ENCODE results near the gene SMIM45.

Gene SMIM45

GRCh38 chr22:42001706-42002105, 49.8 kb downstream of the SMIM45 start:
- TF ChIP-seq FOXM1 (IDR thresholded peaks at IDR 0.05; ENCODE audit: borderline replicate concordance, low read depth) (no peak), RAD21 (IDR thresholded peaks at IDR 0.05; ENCODE audit: low read depth) (no peak), NFIC (IDR thresholded peaks at IDR 0.05) (no peak), TEAD4 (IDR thresholded peaks at IDR 0.05) (no peak)
- TF ChIP-seq, protein P1, sequence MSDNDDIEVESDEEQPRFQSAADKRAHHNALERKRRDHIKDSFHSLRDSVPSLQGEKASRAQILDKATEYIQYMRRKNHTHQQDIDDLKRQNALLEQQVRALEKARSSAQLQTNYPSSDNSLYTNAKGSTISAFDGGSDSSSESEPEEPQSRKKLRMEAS (IDR thresholded peaks at IDR 0.05) = no peak

DNA sequence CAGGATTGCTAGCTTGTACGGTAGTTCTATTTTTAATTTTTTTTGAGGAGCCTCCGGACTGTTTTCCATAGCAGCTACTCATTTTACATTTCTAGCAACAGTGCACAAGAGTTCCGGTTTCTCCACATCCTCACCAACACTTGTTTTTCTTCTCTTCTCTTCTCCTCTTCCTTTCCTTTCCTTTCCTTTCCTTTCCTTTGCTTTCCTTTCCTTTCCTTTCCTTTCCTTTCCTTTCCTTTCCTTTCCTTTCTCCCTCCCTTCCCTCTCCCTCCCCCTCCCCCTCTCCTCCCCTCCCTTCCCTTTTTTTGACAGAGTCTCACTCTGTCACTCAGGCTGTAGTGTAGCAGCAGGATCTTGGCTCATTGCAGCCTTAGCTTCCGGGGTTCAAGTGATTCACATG, 56.0 kb downstream of the SMIM45 start:
- TF ChIP-seq USF1 (IDR thresholded peaks at IDR 0.05) (no peak), YY1 (IDR thresholded peaks at IDR 0.05; ENCODE audit: low read depth) (no peak), EGR1 (IDR thresholded peaks at IDR 0.05) (no peak), TCF12 (IDR thresholded peaks at IDR 0.05; ENCODE audit: low read depth) (no peak), CREB1 (IDR thresholded peaks at IDR 0.05; ENCODE audit: low read depth) (no peak), FOXM1 (IDR thresholded peaks at IDR 0.05; ENCODE audit: borderline replicate concordance, low read depth) (no peak), RAD21 (IDR thresholded peaks at IDR 0.05; ENCODE audit: low read depth) (no peak), TEAD4 (IDR thresholded peaks at IDR 0.05) (no peak), TAF1 (IDR thresholded peaks at IDR 0.05; ENCODE audit: low read depth) (no peak), ZBTB7A (IDR thresholded peaks at IDR 0.05; ENCODE audit: low read depth) (no peak), REST (IDR thresholded peaks at IDR 0.05; ENCODE audit: low read depth) (no peak), EP300 (IDR thresholded peaks at IDR 0.05; ENCODE audit: borderline replicate concordance) (no peak)
- TF ChIP-seq, protein P1 (IDR thresholded peaks at IDR 0.05) = no peak
